GM19240 (cell line): ENCODE data around the gene MEGF8.

Experiments
- DNase-seq: peaks from one replicate; pipeline ENCODE4 v3.0.0; 2011; ENCODE audit warnings: low spot score; ENCODE audit not compliant: insufficient read length

MEGF8 gene

GRCh38 chr19:42352301-42353259, 27.1 kb downstream of the MEGF8 start:
- no peak for DNase-seq

GRCh38 chr19:42353341-42354015, 28.0 kb downstream of the MEGF8 start:
- DNase-seq, result no peak

- DNase-seq, result no peak
Observed at GRCh38 chr19:42355896-42356295, 30.5 kb downstream of the MEGF8 start.

GRCh38 chr19:42356686-42357085, 31.3 kb downstream of the MEGF8 start:
- DNase-seq, result no peak

- no peak for DNase-seq
Observed at GRCh38 chr19:42357290-42357689, 31.9 kb downstream of the MEGF8 start.

GRCh38 chr19:42360787-42361544, 35.5 kb downstream of the MEGF8 start:
- DNase-seq, result no peak

GRCh38 chr19:42361545-42361910, 36.1 kb downstream of the MEGF8 start:
- DNase-seq, result no peak

- no peak for DNase-seq
Observed at GRCh38 chr19:42362342-42362741, 36.9 kb downstream of the MEGF8 start.

- no peak for DNase-seq
Observed at GRCh38 chr19:42362891-42363440, 37.5 kb downstream of the MEGF8 start.

- DNase-seq, result peak; percentile 42
Observed at GRCh38 chr19:42363614-42364346, 38.3 kb downstream of the MEGF8 start.

GRCh38 chr19:42366673-42367072, 41.2 kb downstream of the MEGF8 start:
- DNase-seq, result no peak

- DNase-seq, result no peak
Observed at GRCh38 chr19:42367929-42368328, 42.5 kb downstream of the MEGF8 start.

GRCh38 chr19:42368360-42368759, 42.9 kb downstream of the MEGF8 start:
- DNase-seq, result no peak

GRCh38 chr19:42368765-42369164, 43.3 kb downstream of the MEGF8 start:
- DNase-seq, result no peak

GRCh38 chr19:42369433-42370067, 44.1 kb downstream of the MEGF8 start:
- DNase-seq, result no peak

- DNase-seq, result no peak
Observed at GRCh38 chr19:42370068-42370520, 44.7 kb downstream of the MEGF8 start.

- DNase-seq, result no peak
Observed at GRCh38 chr19:42370626-42371175, 45.3 kb downstream of the MEGF8 start.

- DNase-seq, result no peak
Observed at GRCh38 chr19:42374826-42375376, 49.5 kb downstream of the MEGF8 start.

GRCh38 chr19:42375415-42376176, 50.2 kb downstream of the MEGF8 start:
- DNase-seq, result no peak
